HG02973 (cell line): Measurements from ENCODE around the gene DDX23.
"Not testable (repeated sequence)": the region's sequence is repeated elsewhere in the genome, so short reads cannot be mapped to it uniquely, and the experiment has no call there.

ENCODE experiments used
- ATAC-seq: cut with Tn5 transposase; IDR thresholded peaks from one replicate; pipeline ENCODE4 v1.9.1; 2021; ENCODE audit warnings: moderate library complexity; ENCODE audit not compliant: unreplicated experiment

The DDX23 gene

GRCh38 chr12:48863291-48863690, 11.3 kb upstream of the DDX23 start:
- ATAC-seq, result no peak

GRCh38 chr12:48862760-48863159, 10.8 kb upstream of the DDX23 start:
- no peak for ATAC-seq

GRCh38 chr12:48861111-48861510, 9.1 kb upstream of the DDX23 start:
- ATAC-seq, result no peak

GRCh38 chr12:48860236-48860635, 8.3 kb upstream of the DDX23 start:
- ATAC-seq, result not testable (repeated sequence)

- no peak for ATAC-seq
Measured at GRCh38 chr12:48859607-48860006, 7.6 kb upstream of the DDX23 start.

GRCh38 chr12:48858043-48858442, 6.1 kb upstream of the DDX23 start:
- no peak for ATAC-seq

GRCh38 chr12:48857278-48857994, 5.5 kb upstream of the DDX23 start:
- ATAC-seq, result no peak

- no peak for ATAC-seq
Measured at GRCh38 chr12:48856379-48856778, 4.4 kb upstream of the DDX23 start.

- ATAC-seq, result not testable (repeated sequence)
Measured at GRCh38 chr12:48854932-48855331, 3.0 kb upstream of the DDX23 start.

- ATAC-seq, result no peak
Measured at GRCh38 chr12:48854488-48854887, 2.5 kb upstream of the DDX23 start.

- no peak for ATAC-seq
Measured at GRCh38 chr12:48852734-48853688, 1.0 kb upstream of the DDX23 start.

GRCh38 chr12:48842021-48842420, 9.9 kb downstream of the DDX23 start:
- not testable (repeated sequence) for ATAC-seq

- ATAC-seq, result no peak
Measured at GRCh38 chr12:48838048-48838447, 13.9 kb downstream of the DDX23 start.

- ATAC-seq, result no peak
Measured at GRCh38 chr12:48832321-48833060, 19.5 kb downstream of the DDX23 start.

- ATAC-seq, result no peak
Measured at GRCh38 chr12:48831257-48831656, 20.7 kb downstream of the DDX23 start.

- ATAC-seq, result no peak
Measured at GRCh38 chr12:48828841-48829575, 23.0 kb downstream of the DDX23 start.

GRCh38 chr12:48828293-48828692, 23.7 kb downstream of the DDX23 start:
- no peak for ATAC-seq

- ATAC-seq, result no peak
Measured at GRCh38 chr12:48827513-48828096, 24.4 kb downstream of the DDX23 start.

GRCh38 chr12:48827026-48827425, 24.9 kb downstream of the DDX23 start:
- no peak for ATAC-seq

GRCh38 chr12:48826209-48826855, 25.6 kb downstream of the DDX23 start:
- ATAC-seq, result no peak
